NOMO-1 (cell line): ENCODE data around the gene SMCO3.
A peak's percentile ranks its signal among the peaks of the same experiment; 100 is the strongest.
"Not testable (repeated sequence)": the region's sequence is repeated elsewhere in the genome, so short reads cannot be mapped to it uniquely, and the experiment has no call there.

ENCODE experiments used
- DNase-seq, 2 experiments: peaks; one replicate each; lab custom pipeline; 2025; ENCODE audit not compliant: unreplicated experiment in 2 of 2; lab: John Stamatoyannopoulos, UW

SMCO3 gene

DNA sequence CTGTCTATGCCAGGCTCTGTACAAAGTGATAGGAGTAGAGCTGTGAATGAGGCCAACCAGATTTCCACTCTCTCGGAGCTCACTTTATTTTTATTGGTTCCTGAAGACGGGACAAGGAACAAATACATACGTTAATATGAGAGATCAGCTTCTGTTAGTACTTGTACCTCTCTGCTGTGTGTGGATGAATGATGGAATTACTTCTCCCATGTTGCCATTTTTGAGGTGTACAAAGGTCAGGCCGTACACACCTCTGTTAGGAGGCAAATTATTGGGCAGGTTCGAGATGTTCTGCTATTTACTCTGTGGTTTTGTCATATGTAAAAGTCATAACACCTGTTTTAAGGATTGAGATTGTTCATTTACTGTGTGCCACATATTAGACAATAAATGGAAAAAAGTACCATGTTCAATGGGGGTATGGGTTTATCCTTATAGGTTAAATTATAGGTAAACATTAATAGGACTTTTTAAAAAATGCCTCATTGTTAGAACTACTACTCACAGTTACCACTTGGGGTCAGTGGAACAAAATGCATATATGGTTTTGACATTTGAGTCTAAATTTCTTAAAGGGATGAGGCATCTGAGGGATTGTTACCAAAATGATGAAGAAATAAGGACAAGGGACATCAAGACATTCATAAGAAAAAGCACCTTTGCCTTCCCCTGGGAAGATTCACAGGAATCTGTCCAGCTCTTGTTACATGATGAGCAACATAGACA is 37.6 kb downstream of the SMCO3 start:
- peak in 1 of 2 experiments; percentile 20 for DNase-seq

DNA sequence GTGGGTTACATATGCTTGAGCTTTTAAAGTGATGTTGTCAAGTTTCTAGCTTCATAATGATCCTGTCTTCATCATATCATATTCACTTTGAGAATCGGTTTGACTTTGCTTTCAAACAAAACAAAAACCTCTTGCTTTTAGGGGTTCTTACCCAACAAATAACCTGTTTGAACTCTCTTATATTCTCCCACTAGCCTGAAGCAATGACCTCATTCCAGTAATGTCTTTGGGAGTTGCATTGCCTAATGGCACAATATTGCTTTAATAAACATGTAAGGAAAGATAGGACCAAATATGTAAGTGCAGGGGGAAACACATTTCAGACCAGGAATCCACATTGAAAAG is 38.4 kb downstream of the SMCO3 start:
- no peak for DNase-seq

DNA sequence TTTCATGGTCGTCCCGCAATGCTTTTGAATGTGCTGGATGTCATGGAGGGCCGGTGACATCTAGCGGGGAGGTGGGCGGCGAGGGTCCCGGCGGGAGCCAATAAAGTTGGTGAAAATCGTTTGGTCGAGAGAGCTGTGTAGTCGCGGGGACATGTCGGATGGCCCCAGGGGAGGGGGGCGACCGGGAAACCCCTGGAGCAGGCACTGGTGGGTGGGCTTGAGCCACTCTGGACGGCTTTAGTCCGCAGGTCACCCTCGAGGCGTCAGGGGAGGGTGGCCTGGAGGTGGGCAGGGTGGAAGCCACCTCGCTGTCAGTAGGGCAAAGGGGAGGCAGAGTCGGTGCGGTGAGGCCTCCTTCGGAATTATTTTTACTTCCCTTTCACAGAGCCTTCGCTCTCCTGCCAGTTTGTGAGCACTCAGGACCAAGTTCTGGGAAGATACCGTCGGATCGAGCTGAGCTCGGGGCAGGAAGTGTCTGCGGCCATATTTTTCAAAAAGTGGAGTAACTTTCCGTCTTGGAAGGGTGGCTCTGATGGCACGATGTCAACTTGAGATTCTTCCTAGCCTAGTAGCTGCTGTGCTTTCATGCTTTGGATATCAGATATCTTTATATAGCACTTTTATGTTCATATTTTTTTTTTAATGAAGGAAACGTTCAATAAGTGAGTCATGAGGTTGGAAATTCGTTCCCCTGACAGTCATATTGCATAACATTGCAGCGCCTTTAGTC is 38.9 kb downstream of the SMCO3 start:
- DNase-seq = peak; percentile 44 to 70

DNA sequence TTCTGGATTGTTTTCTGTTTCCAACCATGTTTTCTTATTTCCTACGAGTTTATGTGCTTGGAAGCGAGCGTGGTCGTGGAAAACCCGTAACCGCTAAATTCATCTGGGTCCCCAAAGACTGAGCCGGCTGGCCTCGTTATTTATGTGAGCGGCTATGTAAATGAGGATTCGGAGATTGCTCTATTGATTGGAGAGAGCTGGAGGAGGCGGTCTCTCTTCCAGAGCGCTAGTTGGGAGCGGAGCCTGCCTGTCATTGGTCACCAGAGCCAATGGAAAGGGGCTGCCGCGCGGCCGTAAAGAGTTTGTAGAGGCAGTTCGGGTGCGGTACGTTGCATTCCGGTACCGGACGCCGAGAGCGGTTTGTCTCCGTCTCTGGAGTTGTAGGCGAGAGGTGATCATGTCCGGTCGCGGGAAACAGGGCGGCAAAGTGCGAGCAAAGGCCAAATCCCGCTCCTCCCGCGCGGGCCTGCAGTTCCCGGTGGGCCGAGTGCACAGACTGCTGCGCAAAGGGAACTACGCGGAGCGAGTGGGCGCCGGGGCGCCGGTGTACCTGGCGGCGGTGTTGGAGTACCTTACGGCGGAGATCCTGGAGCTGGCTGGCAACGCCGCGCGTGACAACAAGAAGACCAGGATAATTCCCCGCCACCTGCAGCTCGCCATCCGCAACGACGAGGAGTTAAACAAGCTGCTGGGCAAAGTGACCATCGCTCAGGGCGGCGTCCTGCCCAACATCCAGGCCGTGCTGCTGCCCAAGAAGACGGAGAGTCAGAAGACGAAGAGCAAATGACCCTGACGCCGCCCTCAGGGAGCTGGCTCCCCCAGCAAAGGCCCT is 39.7 kb downstream of the SMCO3 start:
- peak; percentile 91 to 92 for DNase-seq

DNA sequence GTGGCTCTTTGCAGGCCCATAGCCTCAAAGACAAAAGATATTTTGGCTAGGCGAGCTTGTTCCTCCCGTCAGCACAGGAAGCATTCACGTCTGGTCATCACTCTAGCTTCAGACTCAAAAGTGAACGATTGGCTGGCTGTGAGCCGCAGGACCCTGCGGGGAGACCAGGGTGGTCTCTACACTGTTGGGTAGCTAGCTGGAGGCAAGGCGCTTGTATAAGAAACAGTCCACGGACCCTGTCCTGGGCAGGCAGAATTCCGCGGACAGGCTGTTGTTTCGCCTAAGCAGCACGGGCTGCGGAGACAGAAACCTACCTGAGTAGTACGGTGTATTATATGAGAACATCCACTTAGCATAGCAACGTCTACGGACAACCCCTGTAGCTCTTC is 40.3 kb downstream of the SMCO3 start:
- no peak for DNase-seq

DNA sequence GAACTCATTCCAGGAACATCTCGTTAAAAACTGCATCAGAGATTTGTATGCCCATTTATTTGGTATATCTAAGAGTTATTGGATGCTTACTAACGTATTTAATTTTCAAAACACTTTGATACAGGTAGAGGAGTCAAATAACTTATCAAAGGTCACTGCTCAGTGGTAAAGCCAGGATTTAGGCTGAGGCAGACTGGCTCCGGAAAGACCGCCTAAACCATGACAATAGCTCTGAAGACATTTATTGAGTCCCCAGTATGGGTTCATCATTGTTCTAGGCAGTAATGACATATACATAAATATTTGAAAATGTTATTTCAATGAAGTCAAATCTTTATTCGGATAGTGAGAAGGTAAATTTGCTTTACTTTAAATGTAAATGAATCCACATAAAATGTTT is 41.0 kb downstream of the SMCO3 start:
- no peak for DNase-seq

DNA sequence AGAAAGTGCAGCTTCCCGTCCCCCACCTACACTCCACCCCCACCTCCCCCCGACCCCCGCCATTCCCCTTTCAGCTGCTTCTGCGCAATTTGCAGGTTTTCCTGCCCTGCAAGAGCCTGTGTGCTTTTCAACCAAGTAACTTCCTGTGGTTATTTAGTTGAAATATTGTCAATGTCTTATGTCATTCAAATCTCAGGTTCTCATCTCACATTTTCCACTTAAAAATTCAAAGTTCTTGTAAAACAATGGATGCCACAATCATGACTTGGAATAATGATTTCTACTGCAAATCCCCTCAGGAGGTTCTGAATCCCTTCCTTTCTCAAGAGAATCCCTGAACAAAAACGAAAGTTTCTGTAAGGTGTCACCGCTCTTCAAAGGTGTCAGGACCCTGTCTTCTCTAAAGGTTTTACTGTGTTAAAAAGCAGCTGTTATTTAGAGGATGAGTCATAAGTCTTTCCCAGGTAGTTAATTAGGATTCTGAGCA is 42.3 kb downstream of the SMCO3 start:
- peak in 1 of 2 experiments; percentile 31 for DNase-seq

DNA sequence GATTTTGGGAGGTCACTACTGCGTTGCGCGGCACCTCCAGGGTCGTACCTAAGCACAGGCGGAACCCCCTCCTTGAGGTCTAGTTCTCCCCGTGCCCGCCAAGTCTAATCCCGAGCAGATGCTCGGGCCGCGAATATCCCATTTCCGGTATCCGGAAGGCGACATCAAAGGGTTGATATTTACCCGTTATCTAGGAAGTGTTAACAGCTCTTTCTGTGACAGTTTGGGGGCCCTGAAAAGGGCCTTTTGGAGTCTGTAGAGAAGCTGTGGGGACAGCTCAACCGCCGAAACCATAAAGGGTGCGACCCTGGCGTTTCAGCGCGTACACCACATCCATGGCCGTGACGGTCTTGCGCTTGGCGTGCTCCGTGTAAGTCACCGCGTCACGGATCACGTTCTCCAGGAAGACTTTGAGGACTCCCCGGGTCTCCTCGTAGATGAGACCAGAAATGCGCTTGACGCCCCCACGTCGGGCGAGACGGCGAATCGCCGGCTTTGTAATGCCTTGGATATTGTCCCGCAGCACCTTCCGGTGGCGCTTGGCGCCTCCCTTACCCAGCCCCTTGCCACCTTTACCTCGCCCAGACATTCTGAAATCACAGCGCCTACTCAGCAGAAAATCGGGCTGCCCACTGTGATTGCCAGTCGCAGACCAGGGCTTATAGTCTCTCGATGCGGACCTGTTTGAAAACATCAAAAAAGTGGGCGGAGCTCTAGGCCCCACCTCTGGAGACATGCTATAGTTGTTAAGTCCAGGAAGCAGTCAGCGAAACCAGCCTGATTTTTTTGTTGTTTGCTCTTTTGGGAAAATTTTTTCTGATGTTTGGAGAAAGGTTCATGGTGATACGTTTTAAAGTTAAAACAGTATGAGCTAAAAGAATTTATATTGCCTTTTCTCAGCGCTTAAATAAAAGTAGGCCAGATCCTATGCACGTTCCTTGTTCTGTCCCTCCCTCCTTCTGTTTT is 43.2 kb downstream of the SMCO3 start:
- DNase-seq = peak; percentile 74 to 79

DNA sequence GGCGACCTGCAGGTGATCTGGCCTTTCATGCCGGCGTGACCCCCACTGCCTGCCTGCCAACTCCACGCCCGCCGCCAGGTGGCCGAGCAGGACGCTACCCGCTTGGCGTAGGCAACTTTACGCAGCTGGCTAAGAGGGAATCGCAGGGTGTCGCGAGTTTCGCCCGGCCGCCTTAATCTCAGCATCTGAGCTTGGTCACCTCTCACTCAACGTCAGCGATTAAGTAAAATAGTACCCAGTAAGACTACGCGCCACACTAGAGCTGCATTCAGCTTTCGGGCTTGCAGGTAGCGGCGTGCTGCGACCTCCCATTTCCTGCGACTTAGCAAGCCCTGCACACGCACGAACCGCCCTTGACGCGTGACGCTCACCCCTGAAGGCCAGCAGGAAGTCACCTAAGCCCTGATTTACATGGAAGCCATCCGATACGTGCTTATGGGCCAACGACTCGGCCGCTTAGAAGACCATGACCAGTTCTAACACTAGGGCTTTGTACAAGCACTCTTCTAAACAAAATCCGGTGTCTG is 44.0 kb downstream of the SMCO3 start:
- DNase-seq = peak; percentile 90

DNA sequence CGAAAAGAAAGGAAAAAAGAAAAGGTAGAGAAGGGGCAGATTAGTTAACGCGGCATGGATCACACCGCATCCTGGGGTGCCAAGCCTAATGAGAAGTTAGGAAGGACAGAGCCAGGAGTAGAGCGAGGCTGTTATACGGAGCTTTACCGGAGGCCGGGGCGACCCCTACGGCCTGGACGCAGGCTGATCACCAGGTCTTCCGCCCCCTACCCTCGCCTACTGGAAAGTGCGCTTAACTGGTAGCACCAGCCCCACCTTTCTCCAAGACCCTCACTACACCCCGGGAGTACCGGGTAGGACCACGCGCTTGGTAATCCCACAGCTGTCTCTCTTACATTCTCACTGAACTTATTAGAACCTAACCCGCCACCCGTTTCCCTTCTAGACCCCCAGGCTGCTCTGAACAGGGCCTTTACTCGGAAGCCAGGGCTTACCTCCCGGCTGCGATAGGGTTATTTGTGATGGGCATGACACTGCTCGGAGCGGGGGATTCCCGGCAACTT is 44.5 kb downstream of the SMCO3 start:
- DNase-seq = no peak

DNA sequence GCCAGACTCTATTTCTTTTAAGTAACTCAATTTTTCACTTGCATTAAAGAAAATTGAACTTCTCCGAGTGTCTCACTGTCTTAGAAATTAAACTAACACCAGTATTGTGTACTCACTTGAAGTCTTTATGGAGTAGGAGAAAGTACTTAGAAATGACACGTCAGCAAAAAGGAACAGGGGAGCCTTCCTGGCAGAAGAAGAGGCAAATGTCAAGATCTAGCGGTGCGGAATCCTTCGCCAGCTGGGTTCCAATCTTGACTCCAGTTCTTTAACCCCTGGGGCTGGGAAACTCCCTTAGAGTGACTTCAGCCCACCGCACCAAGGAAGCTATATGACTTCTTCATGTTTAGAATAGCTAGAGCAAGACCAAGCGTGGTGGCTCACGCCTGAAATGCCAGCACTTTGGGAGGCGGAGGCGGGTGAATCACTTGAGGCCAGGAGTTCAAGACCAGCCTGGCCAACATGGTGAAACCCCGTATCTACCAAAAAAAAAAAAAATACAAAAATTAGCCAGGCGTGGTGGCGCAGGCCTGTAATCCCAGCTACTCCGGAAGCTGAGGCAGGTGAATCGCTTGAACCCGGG is 45.1 kb downstream of the SMCO3 start:
- no peak for DNase-seq

DNA sequence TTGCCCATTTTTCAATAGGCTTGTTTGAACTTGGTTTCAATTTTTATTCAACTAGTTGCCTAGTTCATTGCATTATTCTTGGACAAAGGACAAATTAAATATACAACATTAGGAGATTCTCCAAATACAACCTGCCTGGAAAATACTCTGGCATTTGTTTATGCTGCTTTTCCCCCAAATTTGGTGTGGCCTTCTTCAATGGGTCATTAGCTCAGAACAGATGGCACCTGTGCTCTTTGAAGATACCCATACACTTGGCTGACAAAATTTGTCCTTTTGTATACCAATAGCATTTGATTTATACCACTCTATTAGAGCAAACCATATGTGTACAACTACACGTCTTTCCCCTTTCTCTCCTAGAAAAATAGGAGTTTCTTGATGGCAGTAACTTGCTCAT is 46.4 kb downstream of the SMCO3 start:
- no peak for DNase-seq

DNA sequence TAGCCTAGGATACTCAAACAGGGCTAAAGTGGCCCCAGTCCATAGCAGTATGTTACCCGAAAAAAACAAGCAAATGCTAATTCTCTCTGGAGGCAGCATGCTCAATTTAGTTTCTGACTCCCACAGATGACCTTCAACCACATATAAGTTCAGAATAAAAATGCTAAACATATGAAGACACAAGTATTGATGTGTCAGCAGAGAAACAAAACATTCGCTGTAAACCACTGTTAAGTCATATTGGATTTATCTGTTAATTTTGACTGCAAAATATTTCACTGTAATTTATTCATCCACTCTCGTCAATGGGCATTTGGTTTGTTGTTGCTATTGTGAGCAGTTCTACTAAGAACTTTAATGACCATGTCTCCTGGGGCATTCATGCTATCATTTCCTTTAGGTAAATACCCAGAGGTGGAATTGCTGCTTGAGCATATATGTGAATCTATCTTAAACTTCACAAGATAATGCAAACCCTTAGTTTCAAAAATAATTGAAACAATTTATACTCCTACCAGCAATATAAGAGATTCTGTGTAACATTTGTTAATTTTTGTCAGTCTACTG is 47.2 kb downstream of the SMCO3 start:
- DNase-seq = no peak

DNA sequence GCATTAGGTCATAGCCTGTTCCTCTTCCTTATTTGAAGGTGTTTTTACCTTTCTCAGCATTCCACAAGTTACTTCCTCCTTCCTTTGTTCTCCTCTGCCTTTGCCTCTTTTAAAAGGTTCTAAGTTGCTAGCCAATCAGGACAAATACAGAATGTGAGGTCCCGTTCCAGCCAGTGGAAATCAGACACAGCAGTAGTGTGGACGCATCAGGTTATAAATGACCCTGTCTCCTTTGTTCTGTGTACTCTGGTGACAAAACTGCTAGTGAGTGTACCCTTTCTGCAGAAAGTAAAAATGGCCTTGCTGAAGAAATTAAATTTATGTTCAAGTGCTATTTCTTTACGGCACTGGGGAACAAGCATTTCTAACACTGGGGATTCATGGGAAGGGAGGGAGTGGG is 48.0 kb downstream of the SMCO3 start:
- not testable (repeated sequence) for DNase-seq

DNA sequence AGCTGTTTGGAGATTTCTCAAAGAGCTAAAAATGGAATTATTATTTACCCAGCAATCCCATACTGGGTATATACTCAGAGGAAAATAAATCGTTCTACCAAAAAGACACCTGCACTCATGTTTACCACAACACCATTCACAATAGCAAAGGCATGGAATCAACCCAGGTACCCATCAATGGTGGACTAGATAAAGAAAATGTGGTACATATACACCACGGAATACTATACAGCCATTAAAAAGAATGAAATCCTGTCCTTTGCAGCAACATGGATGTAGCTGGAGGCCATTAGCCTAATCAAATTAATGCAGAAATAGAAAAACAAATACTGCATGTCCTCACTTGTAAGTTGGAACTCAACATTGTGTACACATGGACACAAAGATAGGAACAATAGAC is 48.6 kb downstream of the SMCO3 start:
- DNase-seq = no peak

DNA sequence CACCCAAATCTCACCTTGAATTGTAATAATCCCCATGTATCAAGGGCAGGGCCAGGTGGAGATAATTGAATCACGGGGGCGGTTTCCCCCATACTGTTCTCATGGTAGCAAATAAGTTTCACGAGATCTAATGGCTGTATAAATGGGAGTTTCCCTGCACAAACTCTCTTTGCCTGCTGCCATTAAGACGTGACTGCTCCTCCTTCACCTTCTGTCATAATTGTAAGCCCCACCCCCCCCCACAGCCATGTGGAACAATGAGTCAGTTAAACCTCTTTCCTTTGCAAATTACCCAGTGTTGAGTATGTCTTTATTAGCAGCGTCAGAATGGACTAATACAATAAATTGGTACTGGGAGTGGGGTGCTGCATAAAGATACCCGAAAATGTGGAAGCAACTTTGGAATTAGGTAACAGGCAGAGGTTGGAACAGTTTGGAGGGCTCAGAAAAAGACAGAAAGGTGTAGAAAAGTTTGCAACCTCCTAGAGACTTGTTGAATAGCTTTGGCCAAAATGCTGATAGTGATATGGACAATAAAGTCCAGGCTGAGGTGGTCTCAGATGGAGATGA is 54.2 kb downstream of the SMCO3 start:
- DNase-seq = not testable (repeated sequence)

DNA sequence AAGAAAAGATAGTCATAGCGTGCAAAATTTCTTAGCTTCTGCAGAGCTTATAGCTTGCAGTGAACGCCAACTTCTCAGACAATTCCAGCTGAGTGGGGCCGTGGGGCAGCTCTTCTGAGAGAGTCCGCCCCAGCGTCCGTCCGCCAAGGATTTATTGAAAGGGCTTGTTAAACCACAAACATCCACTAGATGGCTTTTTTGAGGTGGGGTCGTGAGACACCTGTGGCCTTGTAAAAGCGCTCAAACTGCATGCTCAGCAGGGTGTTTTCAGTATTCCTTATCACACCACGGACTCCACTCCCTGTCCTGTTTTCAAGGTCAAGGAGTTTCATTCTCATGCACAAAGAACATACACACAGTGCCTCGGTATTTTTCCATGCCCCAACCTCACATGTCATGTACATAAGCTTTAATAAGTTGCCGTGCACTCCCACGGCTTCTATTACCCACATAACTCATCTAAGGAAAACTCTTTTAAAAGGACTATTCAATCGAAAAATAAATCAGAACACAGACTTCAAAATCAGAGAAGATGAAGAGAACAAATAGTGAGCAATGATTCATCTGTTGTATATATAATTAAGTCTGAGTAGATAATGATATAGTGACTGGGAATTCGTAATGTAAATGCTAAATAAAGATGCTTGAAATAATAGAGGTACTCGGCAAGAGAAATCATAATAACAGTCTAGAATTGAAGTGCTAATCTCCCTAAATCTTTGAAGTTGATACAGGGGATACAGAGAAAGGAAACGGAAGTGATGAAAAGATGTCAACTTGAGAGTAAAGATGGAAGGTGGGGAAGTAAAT is 57.4 kb downstream of the SMCO3 start:
- DNase-seq = no peak
